DOHH2 (cell line): ENCODE results near the gene HCN2.

Experiments
- EZH2phosphoT487 ChIP-seq: fragments of 200-600 bp; sonication (generic); IDR thresholded peaks from 2 replicates; pipeline ENCODE4 v1.6.1; 2017; ENCODE audit warnings: borderline replicate concordance, mild to moderate bottlenecking, antibody characterized with exemption, low read length, moderate library complexity, mixed read lengths
- TF ChIP-seq, protein P1 (sequence below): fragments of 200-600 bp; sonication (generic); IDR thresholded peaks from one replicate; pipeline ENCODE4 v1.5.1; 2014; ENCODE audit warnings: antibody characterized with exemption, mild to moderate bottlenecking, low read depth, low read length; ENCODE audit not compliant: poor library complexity, severe bottlenecking

DNA sequence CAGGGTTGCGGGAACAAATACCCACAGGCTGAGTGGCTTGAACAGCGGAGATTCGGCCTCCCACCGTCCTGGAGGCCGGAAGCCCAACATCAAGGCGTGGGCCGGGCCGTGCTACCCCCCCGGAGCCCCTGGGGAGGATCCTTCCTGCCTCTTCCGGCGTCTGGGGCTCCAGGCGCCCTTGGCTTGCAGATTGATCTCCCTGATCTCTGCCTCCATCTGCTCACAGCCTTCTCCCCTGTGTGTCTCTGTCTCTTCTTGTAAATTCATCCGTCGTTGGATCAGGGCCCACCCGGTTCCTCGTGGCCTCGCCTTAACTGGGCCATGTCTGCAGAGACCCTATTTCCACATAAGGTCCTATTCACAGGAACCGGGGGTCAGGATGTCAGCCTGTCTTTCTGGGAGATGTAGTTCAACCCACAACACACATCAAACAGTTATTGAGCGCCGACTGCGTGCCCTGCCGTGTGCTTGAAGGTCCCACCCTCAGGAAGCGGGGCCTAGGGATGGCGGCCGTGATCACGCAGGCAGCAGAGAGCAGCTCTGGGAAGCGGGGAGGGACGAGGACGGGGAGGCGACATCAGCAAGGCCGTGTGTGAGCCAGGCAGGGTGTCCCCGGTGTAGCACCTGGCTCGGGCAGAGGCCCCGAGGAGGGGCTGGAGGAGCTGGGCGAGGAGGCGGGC, 21.3 kb downstream of the HCN2 start:
- TF ChIP-seq, protein P1, sequence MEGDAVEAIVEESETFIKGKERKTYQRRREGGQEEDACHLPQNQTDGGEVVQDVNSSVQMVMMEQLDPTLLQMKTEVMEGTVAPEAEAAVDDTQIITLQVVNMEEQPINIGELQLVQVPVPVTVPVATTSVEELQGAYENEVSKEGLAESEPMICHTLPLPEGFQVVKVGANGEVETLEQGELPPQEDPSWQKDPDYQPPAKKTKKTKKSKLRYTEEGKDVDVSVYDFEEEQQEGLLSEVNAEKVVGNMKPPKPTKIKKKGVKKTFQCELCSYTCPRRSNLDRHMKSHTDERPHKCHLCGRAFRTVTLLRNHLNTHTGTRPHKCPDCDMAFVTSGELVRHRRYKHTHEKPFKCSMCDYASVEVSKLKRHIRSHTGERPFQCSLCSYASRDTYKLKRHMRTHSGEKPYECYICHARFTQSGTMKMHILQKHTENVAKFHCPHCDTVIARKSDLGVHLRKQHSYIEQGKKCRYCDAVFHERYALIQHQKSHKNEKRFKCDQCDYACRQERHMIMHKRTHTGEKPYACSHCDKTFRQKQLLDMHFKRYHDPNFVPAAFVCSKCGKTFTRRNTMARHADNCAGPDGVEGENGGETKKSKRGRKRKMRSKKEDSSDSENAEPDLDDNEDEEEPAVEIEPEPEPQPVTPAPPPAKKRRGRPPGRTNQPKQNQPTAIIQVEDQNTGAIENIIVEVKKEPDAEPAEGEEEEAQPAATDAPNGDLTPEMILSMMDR: no peak
- no peak for TF ChIP-seq EZH2phosphoT487
